GM19452 (cell line): ENCODE measurements around the gene FBP2.
"Not testable (repeated sequence)": the region's sequence is repeated elsewhere in the genome, so short reads cannot be mapped to it uniquely, and the experiment has no call there.

ENCODE experiments used
- ATAC-seq: cut with Tn5 transposase; IDR thresholded peaks from one replicate; pipeline ENCODE4 v1.9.1; 2021; ENCODE audit not compliant: unreplicated experiment

Gene FBP2

DNA sequence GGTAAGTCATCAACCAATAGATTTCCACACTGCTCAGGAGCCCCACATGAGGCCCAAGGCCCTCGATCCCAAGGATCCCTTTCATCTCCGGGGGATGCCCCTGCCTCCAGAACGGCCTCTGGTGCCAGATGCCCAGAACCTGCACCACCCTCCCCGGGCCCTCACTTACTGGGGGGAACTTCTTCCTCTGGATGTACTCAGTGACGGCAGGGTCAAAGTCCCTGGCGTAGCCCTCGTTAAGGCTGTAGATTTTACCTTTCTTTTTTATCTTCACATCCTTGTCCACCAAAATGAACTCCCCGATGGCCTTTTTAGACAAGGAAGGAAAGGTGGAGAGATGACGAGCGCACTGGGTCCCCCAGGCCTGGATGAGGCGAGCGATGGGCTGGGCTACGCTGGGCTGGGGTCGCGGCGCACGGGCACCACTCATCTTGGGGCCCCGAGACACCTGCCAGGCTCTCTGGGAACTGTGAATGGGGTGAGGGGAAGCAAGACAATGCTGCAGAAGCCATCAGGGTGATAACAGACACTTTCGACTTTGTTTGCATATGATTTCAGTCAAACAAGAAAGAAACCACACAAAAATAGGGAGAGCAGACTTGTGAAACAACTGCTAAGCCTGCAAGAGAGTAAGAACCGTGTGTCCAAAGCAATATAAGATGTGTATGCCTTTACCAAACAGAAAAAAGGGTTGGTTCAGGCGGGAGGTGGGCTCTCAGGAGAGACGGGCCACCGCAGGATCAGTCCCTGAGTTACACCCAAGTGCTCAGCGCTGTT, 13.2 kb upstream of the FBP2 start:
- no peak for ATAC-seq

DNA sequence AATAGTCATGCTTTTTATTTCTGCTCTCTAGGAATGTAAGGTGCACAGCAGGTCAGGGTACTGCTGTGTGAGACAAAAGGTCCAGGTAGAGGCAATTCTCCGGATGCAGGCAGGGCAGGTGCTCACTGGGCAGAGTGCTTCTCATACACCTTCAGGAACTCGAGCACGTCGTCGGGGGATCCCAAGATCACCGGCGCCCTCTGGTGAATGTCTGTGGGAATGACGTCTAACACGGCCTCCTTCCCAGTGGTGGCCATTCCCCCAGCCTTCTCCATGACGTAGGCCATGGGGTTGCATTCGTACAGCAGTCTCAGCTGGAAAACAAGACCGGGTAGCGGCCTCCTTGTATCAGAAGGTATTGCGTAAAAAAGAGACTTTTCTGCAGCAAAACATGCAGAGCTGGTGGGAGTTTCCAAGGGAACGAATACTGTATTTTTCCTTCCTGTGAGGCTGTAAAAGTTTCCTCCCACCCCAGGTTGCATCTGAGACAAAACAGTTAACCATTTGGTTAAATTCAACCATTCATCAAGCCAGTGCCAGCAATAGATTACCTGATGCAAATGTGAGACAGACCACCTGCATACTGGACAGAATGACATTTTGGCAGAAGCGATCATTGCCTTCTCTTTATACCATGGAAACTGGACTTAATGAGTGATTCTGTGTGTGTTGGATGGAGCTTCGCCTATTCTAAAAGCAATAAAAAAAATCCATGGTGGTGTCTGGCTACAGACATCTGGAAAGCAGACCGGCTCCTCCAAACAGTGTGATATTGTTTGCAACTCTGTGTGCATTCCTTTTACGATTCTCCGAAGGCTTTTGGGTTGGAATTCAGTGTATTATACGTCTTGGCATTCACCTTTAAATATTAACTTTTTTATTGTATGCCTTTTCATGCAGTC, 9.9 kb upstream of the FBP2 start:
- no peak for ATAC-seq

DNA sequence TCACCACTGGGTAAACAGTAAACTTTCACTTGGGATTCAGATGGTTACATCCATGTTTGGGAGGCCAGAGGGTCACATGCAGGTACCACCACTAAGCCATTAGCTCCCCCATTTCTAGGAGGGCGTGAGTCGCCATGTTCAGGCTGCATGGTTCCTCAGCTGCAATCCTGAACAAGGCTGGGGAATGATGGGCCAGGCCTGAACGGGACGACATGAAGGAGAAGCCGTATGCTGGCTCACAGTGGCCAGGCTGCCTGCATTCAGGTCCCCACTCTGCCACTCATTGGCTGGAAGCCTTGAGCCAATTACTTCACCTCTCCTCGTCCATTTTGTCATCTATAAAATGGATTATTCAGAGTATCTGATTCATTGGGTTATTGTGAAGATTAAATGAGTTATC, 9.0 kb upstream of the FBP2 start:
- no peak for ATAC-seq

DNA sequence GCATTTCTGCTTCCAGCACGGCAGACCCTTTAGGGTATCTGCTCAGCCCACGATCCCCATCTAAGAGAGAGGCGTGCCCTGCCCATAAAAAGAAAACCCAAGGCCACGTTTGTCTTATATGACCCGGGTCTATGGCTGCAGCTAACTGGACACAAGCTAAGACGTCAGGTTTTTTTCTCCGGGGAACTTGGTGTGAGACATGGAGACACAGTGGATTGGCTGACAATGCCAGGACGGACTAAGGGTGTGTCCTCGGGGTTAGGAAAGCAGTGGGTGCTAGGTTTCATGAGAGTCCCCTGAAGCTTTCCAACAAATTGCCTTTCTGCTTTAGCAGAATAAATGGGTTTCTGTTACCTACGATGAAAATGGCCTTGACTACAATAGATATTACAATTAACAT, 7.1 kb upstream of the FBP2 start:
- no peak for ATAC-seq

DNA sequence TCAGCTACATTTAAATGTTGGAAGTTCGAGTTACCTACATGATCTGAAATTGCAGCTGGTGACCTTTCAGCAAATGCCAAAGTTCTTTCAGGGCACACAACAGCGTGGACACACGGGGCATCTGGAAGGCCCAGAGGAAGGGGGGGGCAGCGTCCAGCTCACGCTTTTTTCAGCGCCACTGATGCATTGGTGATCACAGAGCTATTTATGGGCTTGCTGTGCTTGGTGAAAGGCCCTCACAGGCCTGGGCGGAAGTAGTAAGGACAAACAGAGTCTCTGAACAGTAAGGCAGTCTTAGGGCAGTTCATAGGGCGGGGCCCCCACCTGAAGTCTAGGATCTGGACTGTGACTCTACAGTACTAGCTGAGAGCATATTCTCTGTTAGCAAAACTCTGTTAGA, 6.6 kb upstream of the FBP2 start:
- no peak for ATAC-seq

- ATAC-seq, result no peak
These were observed 5.5 kb upstream of the FBP2 start for GRCh38 chr9:94599102-94599501.

GRCh38 chr9:94592683-94593082, 941 bp downstream of the FBP2 start:
- ATAC-seq, result not testable (repeated sequence)

- ATAC-seq, result no peak
These were observed 1.7 kb downstream of the FBP2 start for GRCh38 chr9:94591876-94592275.

GRCh38 chr9:94591046-94591545, 2.5 kb downstream of the FBP2 start:
- not testable (repeated sequence) for ATAC-seq

DNA sequence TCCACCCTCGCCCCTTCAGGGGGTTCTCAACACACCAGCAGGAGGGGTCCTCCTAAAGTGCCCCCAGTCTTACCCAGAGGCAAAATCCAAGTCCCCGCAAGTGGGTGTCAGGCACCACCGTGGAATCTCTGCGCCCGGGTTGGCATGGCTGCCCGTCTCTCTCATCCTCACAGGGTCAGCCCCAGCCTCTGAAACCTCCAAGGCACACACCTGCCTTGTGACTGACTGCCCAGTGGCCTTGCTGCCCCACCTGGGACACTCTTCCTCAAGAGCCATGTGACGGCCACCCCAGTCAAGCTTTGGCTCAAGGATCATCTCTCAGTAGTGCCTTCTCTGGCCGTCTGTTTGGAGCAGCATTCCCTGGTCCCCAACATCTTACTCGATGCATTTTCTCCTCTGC, 4.9 kb downstream of the FBP2 start:
- no peak for ATAC-seq

DNA sequence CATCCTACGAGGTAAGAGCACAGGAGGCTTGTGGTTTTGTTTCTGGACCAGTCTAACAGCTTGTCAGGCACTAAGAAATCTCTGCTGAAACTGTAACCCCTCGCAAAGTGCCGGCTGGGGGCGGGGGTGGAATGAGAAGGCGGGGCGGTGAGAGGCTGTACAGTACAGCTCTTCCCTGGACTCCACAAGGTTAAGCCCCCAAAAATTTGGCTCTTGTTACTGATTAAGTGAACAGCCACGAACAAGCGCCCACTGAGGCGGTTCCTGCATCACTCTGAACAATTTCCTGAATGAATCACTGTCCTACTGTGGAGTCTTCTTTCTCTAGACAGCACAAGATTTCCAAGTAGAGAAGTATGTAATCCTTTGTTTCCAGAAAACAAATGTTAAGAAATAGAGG, 6.8 kb downstream of the FBP2 start:
- no peak for ATAC-seq

- ATAC-seq, result no peak
These were observed 7.3 kb downstream of the FBP2 start for GRCh38 chr9:94586316-94586715.

- ATAC-seq, result no peak
These were observed 9.1 kb downstream of the FBP2 start for GRCh38 chr9:94584555-94584954.

DNA sequence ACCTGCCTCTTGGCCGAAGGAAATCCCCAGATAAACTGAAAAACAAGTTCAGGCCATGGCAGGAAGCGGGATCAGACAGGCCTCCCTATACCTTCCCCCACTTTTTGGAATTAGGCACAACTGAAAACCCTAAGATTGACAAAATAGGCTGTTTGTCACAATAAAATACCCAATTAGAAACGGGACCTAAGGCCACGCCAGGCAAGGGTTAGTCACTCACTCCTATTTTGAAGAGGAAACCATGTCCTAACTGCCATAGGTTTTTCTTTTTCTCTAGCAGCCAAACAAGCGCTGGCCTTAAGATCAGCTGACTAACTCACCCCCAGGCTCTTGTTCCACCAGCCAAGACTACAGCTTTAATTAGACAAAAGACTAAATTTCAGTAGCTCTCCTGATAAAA, 11.9 kb downstream of the FBP2 start:
- no peak for ATAC-seq

- ATAC-seq, result no peak
These were observed 16.1 kb downstream of the FBP2 start for GRCh38 chr9:94577571-94577970.

DNA sequence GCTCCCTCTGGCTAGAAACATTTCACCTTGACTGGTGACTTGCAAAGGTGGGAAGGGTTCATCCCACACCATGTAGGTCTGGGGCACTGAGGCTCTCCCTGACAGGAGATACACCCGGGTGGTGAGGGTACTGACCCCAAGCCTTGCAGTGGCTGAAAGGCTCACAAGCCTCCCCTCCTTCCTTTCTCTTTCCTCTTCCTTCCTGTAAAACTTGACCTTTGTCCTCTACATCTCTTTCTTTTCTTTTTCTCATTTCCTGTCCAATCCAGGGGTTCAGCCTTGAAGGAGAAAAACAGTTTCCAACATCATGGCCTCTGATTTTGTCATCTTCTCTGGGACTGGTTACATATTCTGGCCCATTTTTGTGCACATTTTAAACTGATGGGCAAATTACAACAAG, 16.6 kb downstream of the FBP2 start:
- ATAC-seq, result no peak

GRCh38 chr9:94576131-94576530, 17.5 kb downstream of the FBP2 start:
- ATAC-seq, result no peak

DNA sequence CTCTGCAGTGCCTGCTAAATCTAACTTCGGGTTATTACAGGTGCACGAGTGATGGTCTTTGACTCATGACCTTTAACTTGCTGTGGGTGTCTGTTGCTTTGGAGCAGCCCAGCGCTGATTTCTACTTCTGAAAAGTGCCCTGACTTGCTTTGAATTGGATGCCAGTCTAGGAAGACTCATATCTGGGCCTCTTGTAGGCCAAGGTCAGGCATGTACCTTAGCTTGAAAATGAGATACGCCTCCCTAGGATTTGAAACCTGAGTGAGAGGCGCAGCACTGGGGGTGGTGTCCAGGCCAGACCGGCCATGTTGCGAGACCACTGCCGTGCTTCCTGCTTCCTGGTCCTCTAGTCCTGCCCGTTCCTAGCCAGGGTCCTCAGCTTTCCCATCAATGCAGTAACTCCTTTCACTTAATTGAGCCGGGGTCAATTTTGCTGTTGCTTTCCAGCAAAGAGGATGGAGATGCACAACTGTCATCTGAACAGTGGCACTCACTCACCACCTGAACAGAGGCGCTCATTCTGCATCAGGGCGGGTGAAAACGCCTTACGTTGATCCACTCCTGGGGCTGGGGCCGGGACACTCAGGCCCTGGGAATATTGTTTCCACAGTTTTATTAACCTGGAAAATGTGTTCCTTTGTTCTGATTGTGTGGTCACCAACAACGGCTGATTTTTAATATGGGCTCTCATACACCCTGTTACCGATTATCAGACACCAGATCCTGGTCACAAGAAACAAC, 24.5 kb downstream of the FBP2 start:
- no peak for ATAC-seq

DNA sequence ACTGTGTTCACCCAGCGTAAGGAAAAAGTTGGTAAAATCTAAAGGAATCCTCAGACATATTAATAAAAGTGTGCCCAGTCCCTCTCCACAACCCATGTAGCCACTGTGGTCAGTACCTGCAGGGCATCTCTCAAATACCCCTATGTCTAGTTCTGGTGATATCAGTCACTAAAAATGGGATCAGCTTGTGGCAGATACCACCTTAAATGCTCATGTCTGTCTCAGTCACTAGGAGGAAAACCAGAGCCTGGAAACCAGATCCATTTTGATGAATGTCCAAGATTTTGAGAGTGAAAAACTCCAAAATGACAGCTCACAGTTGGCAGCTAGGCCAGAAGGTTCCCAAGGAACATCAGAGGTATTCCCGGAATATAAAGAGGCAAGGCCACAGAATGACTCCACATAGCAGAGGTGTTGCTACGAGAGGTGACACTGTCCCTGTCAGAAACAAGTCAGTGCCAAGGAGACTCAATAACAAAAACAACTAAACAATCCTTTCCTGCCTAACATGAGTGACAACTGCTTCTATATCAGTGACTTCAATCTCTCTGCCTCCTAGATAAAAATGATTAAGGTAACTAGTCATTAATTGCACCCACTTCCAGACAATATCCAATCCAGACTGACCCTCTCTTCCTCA, 25.3 kb downstream of the FBP2 start:
- no peak for ATAC-seq

DNA sequence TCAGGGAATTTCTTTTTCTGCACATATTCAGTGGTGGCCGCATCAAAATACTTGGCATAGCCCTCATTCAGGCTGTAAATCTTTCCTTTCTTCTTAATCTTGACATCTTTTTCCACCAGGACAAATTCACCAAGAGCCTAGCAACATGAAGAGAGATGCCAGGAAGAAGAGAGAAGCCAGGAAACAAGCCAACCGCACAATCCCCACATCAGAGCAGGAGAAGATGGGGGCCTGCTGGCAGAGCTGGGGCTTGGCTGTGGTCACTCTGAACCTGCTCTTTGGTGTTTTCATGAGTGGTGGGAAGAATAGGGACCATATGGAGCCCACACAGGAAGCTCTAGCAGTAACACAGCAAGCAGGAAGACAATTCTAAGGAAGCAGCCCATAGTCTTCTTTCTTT, 26.4 kb downstream of the FBP2 start:
- ATAC-seq, result no peak

- ATAC-seq, result no peak
These were observed 27.1 kb downstream of the FBP2 start for GRCh38 chr9:94566550-94566949.
